Measurements from ENCODE around the gene IL11RA. TPM values are rescaled to one million over a fixed set of nuclear protein-coding genes. Genes with fewer than 3 reads are reported as not detected.

Gene IL11RA
- polyA plus RNA-seq, 4 donors, result 10.3 to 40.0 (median 25.3) TPM

DNA sequence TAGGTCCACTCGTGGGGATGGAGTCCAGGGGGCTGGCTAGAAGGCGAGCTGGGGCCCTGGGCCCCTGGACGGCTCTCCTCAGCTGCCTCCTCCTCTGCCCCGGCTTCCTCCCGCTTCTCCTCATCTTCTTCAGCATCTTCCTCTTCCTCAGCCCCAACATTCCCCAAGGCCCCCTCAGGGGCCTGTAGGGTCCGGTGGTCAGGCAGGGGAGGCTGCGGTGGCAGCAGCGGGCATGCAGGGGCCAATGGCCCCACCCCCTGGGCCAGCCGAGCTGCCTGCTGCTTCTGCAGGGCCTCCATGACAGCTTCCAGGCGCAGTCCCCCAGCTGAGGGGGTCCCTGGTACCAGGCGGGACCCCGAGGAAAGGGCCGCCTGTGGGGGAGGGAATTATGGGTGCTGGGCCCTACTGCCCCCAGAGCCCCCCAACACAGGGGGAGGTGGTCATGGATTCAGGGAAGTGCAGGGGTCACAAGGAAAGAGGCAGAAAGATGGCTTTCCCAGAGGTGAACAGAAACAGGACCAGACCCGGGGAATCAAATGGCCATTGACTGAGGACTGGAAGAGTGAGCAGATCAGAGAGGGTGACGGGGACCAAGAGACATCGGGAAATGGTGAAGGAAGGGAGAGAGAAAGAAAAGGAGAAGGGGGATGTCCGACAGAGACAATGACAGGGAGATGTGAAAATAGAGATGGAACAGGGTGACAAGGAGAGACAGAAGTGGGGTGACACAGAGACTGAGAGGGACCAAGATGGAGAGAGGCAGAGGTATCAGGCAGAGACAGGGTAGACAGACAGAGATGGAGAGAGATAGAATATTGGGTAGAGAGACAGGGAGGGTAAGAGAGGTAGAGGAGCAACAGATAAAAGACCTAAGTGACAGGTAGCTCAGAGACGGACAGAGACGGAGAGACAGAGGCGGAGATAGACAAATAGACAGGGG lies 24.0 kb upstream of the IL11RA start:
- H3K4me1 ChIP-seq (ENCODE audit: control insufficient read depth in 3 of 3, insufficient read depth in 2 of 3, low read depth in 1 of 3, low read length in 2 of 3), result peaks cover 0 to 24% (median 2%) of the 10 kb centered on the region in 3 donors
- H3K27me3 ChIP-seq (ENCODE audit: control insufficient read depth in 3 of 3, insufficient read depth in 3 of 3, low read length in 3 of 3), result peaks cover 0 to 79% (median 44%) of the 10 kb centered on the region in 3 donors
- no peak overlapping the region for H3K27ac ChIP-seq (ENCODE audit: low read depth in 1 of 3, low read length in 2 of 3)
- 33 to 39% (median 38%) methylated on average over 20 of the region's 20 CpGs for WGBS, 3 donors
- H3K4me3 ChIP-seq (ENCODE audit: low read depth in 1 of 3, low read length in 3 of 3), result peak overlapping the region in 1 of 3 donors; percentile 49
- H3K36me3 ChIP-seq (ENCODE audit: control insufficient read depth in 3 of 3, insufficient read depth in 2 of 3, low read depth in 1 of 3, low read length in 3 of 3), result no peaks in the 10 kb centered on the region
- no peak for FAIRE-seq
- H3K9me3 ChIP-seq (ENCODE audit: control insufficient read depth in 2 of 2, insufficient read depth in 1 of 2, low read depth in 1 of 2, low read length in 1 of 2), result no peaks in the 10 kb centered on the region
- no peak for DNase-seq

- Histone ChIP-seq H3K4me3 (ENCODE audit: low read depth in 1 of 3, low read length in 3 of 3) (peak within 1 kb of the TSS in 2 of 3 donors; percentile 10 to 49), H3K27ac (ENCODE audit: low read depth in 1 of 3, low read length in 2 of 3) (no peak within 1 kb of the TSS), H3K9me3 (ENCODE audit: control insufficient read depth in 2 of 2, insufficient read depth in 1 of 2, low read depth in 1 of 2, low read length in 1 of 2) (no peaks in the 10 kb centered on the region), H3K36me3 (ENCODE audit: control insufficient read depth in 3 of 3, insufficient read depth in 2 of 3, low read depth in 1 of 3, low read length in 3 of 3) (no peaks in the 10 kb centered on the region), H3K4me1 (ENCODE audit: control insufficient read depth in 3 of 3, insufficient read depth in 2 of 3, low read depth in 1 of 3, low read length in 2 of 3) (peaks cover 0 to 21% (median 2%) of the 10 kb centered on the region in 3 donors), H3K27me3 (ENCODE audit: control insufficient read depth in 3 of 3, insufficient read depth in 3 of 3, low read length in 3 of 3) (peaks cover 0 to 70% (median 39%) of the 10 kb centered on the region in 3 donors)
- FAIRE-seq, result no peak
- peak; percentile 56 to 72 for DNase-seq
- WGBS, 3 donors, result 1 to 3% (median 2%) methylated on average over 34 to 69 of the region's 69 CpGs
Observed at GRCh38 chr9:34628656-34629490, 23.1 kb upstream of the IL11RA start, which contains the start of gene ARID3C. ARID3C (minus strand) TSS chr9:34629066; CDS start chr9:34628014, 1,052 bp downstream.

- H3K27ac ChIP-seq (ENCODE audit: low read depth in 1 of 3, low read length in 2 of 3), result no peak overlapping the region
- FAIRE-seq (no peak), DNase-seq (no peak)
- H3K36me3 ChIP-seq (ENCODE audit: control insufficient read depth in 3 of 3, insufficient read depth in 2 of 3, low read depth in 1 of 3, low read length in 3 of 3), result no peaks in the 10 kb centered on the region
- WGBS, 3 donors, result 27 to 41% (median 37%) methylated on average over 5 of the region's 5 CpGs
- peaks cover 0 to 17% (median 2%) of the 10 kb centered on the region in 3 donors for H3K4me1 ChIP-seq (ENCODE audit: control insufficient read depth in 3 of 3, insufficient read depth in 2 of 3, low read depth in 1 of 3, low read length in 2 of 3)
- H3K4me3 ChIP-seq (ENCODE audit: low read depth in 1 of 3, low read length in 3 of 3), result peak overlapping the region in 2 of 3 donors; percentile 10 to 49
- H3K27me3 ChIP-seq (ENCODE audit: control insufficient read depth in 3 of 3, insufficient read depth in 3 of 3, low read length in 3 of 3), result peaks cover 0 to 64% (median 33%) of the 10 kb centered on the region in 3 donors
- no peaks in the 10 kb centered on the region for H3K9me3 ChIP-seq (ENCODE audit: control insufficient read depth in 2 of 2, insufficient read depth in 1 of 2, low read depth in 1 of 2, low read length in 1 of 2)
Observed at GRCh38 chr9:34629491-34629808, 22.5 kb upstream of the IL11RA start.

DNA sequence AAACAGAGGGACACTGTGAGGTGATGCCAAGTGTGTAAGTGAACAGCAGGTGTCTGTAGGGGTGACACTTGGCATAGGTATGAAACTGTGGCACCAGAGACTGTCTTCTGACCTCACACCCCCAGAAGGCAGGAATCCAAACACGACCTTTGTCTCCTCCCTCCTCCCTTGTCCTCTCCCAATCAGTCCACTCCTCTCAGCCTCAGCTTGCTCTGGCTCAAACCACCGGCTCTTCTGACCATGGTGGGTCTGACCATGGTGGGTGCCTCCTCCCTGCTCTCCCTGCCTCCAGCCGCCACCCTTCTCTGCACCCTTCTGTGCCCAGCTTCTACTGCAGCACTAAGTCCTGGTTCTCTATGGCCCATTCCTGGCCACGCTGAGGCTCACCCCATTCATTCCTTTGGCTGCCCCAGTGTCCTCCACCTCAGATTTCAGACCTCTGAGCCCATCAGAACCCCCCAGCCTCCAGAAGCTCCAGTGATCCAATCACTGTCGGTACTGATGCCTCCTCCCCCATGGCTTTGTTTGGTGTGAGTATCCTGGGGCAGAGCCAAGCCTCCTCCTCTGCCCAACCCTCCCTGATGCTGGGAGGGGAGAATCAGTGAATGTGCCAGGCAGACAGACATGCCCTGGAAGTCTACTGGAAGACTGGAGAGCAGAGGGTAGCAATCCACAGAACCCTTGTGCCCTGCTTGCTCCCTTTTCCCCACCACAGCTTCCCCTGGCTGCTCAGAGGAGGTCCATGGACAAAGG lies 21.4 kb upstream of the IL11RA start:
- FAIRE-seq, result no peak
- peaks cover 0 to 11% (median 0%) of the 10 kb centered on the region in 3 donors for H3K36me3 ChIP-seq (ENCODE audit: control insufficient read depth in 3 of 3, insufficient read depth in 2 of 3, low read depth in 1 of 3, low read length in 3 of 3)
- no peak overlapping the region for H3K4me3 ChIP-seq (ENCODE audit: low read depth in 1 of 3, low read length in 3 of 3)
- H3K27me3 ChIP-seq (ENCODE audit: control insufficient read depth in 3 of 3, insufficient read depth in 3 of 3, low read length in 3 of 3), result peaks cover 0 to 53% (median 25%) of the 10 kb centered on the region in 3 donors
- peak; percentile 39 to 73 for DNase-seq
- WGBS, 3 donors, result 17 to 33% (median 25%) methylated on average over 5 of the region's 5 CpGs
- H3K27ac ChIP-seq (ENCODE audit: low read depth in 1 of 3, low read length in 2 of 3), result no peak overlapping the region
- no peaks in the 10 kb centered on the region for H3K9me3 ChIP-seq (ENCODE audit: control insufficient read depth in 2 of 2, insufficient read depth in 1 of 2, low read depth in 1 of 2, low read length in 1 of 2)
- H3K4me1 ChIP-seq (ENCODE audit: control insufficient read depth in 3 of 3, insufficient read depth in 2 of 3, low read depth in 1 of 3, low read length in 2 of 3), result peaks cover 0 to 12% (median 2%) of the 10 kb centered on the region in 3 donors

GRCh38 chr9:34633166-34633565 lies 18.8 kb upstream of the IL11RA start:
- Histone ChIP-seq H3K4me1 (ENCODE audit: control insufficient read depth in 3 of 3, insufficient read depth in 2 of 3, low read depth in 1 of 3, low read length in 2 of 3) (peaks cover 0 to 25% (median 2%) of the 10 kb centered on the region in 3 donors), H3K36me3 (ENCODE audit: control insufficient read depth in 3 of 3, insufficient read depth in 2 of 3, low read depth in 1 of 3, low read length in 3 of 3) (peaks cover 0 to 16% (median 0%) of the 10 kb centered on the region in 3 donors), H3K27me3 (ENCODE audit: control insufficient read depth in 3 of 3, insufficient read depth in 3 of 3, low read length in 3 of 3) (peaks cover 0 to 27% (median 6%) of the 10 kb centered on the region in 3 donors), H3K4me3 (ENCODE audit: low read depth in 1 of 3, low read length in 3 of 3) (no peak overlapping the region), H3K9me3 (ENCODE audit: control insufficient read depth in 2 of 2, insufficient read depth in 1 of 2, low read depth in 1 of 2, low read length in 1 of 2) (no peaks in the 10 kb centered on the region), H3K27ac (ENCODE audit: low read depth in 1 of 3, low read length in 2 of 3) (no peak overlapping the region)
- 43 to 65% (median 59%) methylated on average over 5 of the region's 5 CpGs for WGBS, 3 donors
- DNase-seq (no peak), FAIRE-seq (no peak)

DNA sequence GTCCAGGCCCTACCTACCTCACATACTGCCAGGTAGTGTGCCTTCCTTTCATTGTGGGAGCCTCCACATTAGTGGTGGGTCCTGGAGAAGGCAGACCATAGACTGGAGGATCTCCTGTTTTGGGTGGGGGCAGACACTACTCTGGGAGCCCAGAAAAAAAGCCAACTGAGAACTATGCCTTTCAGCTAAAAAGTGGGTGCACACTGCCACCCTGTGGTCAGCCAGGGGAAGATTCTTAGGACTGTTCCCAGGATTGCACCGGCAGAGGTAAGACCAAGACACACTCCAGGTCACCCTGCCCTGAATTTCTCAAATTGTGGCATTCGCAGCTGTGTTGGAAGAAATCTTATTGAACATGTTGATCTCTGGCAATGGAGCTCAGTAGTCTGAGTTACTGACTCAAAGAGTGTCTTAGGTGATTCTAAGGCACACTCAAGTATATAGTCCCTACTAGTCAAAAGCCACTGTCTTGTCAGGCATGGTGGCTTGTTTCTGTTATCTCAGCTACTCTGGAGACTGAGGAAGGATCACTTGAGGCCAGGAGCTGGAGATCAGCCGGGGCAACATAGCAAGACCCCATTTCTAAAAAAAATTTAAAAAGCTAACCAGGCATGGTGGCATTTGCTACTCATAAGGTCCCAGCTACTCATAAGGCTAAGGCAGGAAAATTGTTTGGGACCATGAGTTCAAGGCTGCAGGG lies 18.0 kb upstream of the IL11RA start:
- 13 to 25% (median 20%) methylated on average over 3 of the region's 3 CpGs for WGBS, 3 donors
- peaks cover 0 to 16% (median 0%) of the 10 kb centered on the region in 3 donors for H3K36me3 ChIP-seq (ENCODE audit: control insufficient read depth in 3 of 3, insufficient read depth in 2 of 3, low read depth in 1 of 3, low read length in 3 of 3)
- H3K9me3 ChIP-seq (ENCODE audit: control insufficient read depth in 2 of 2, insufficient read depth in 1 of 2, low read depth in 1 of 2, low read length in 1 of 2), result no peaks in the 10 kb centered on the region
- H3K4me1 ChIP-seq (ENCODE audit: control insufficient read depth in 3 of 3, insufficient read depth in 2 of 3, low read depth in 1 of 3, low read length in 2 of 3), result peaks cover 0 to 27% (median 5%) of the 10 kb centered on the region in 3 donors
- no peak overlapping the region for H3K27ac ChIP-seq (ENCODE audit: low read depth in 1 of 3, low read length in 2 of 3)
- no peak overlapping the region for H3K4me3 ChIP-seq (ENCODE audit: low read depth in 1 of 3, low read length in 3 of 3)
- H3K27me3 ChIP-seq (ENCODE audit: control insufficient read depth in 3 of 3, insufficient read depth in 3 of 3, low read length in 3 of 3), result peaks cover 0 to 21% (median 4%) of the 10 kb centered on the region in 3 donors
- FAIRE-seq, result no peak
- peak; percentile 72 to 77 for DNase-seq

DNA sequence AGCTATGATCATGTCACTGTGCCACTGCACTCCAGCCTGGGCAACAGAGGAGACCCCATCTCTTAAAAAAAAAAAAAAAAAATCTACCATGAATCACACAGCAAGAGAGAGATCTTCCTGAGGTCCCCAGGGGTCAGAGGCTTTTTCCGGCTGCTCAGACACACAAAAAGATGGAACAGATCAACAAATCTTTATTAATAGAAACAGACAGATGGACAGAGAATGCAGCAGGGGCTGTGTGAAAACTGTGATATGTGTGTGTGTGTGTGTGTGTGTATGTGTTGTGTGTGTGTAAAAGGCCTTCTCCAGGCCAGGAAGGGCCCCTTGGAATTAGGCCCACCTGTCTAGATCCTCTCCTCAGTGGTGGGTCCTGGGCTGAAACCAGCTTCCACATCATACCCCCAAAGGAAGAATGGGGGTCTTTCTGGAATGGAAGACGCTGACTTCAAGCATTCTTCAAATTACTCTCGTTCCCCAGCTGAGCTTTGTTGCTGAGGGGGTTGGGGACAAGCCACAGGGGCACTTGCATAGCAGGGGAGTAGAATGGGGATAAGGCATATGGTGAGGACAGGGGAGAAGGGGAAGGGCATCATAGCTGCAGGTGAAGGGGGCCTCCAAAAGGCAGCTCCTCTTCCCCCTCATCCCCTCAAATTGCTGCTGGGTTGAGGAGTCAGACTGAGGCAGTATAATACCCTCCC lies 17.3 kb upstream of the IL11RA start:
- 77 to 88% (median 88%) methylated on average over 3 of the region's 3 CpGs for WGBS, 3 donors
- Histone ChIP-seq H3K27ac (ENCODE audit: low read depth in 1 of 3, low read length in 2 of 3) (no peak overlapping the region), H3K9me3 (ENCODE audit: control insufficient read depth in 2 of 2, insufficient read depth in 1 of 2, low read depth in 1 of 2, low read length in 1 of 2) (no peaks in the 10 kb centered on the region), H3K4me3 (ENCODE audit: low read depth in 1 of 3, low read length in 3 of 3) (no peak overlapping the region), H3K36me3 (ENCODE audit: control insufficient read depth in 3 of 3, insufficient read depth in 2 of 3, low read depth in 1 of 3, low read length in 3 of 3) (peaks cover 0 to 16% (median 0%) of the 10 kb centered on the region in 3 donors), H3K4me1 (ENCODE audit: control insufficient read depth in 3 of 3, insufficient read depth in 2 of 3, low read depth in 1 of 3, low read length in 2 of 3) (peaks cover 0 to 27% (median 5%) of the 10 kb centered on the region in 3 donors), H3K27me3 (ENCODE audit: control insufficient read depth in 3 of 3, insufficient read depth in 3 of 3, low read length in 3 of 3) (peaks cover 0 to 14% (median 0%) of the 10 kb centered on the region in 3 donors)
- FAIRE-seq (no peak), DNase-seq (no peak)

Measured in small intestine (tissue), 7 donors.